Testis (tissue), 3 donors: Measurements from ENCODE around the gene ACSL4. TPM values are rescaled to one million over a fixed set of nuclear protein-coding genes. Genes with fewer than 3 reads are reported as not detected.

Source experiments
- DNase-seq: peaks from one replicate; pipeline ENCODE4 v3.0.0-alpha.2; 2019
- H3K27ac ChIP-seq, 2 donors: fragments of 200-600 bp; sonication (generic); one replicate each; pipeline ENCODE4 v1.5.1; 2019
- H3K27me3 ChIP-seq: fragments of 200-600 bp; sonication (generic); one replicate; pipeline ENCODE4 v1.5.1; 2019
- H3K36me3 ChIP-seq: fragments of 200-600 bp; sonication (generic); one replicate; pipeline ENCODE4 v1.5.1; 2017; ENCODE audit warnings: low read depth; ENCODE audit errors: missing control alignments
- H3K4me1 ChIP-seq: fragments of 200-600 bp; sonication (generic); one replicate; pipeline ENCODE4 v1.5.1; 2019
- H3K4me3 ChIP-seq, 2 donors: fragments of 200-600 bp; sonication (generic); one replicate each; pipeline ENCODE4 v1.5.1; 2017 to 2019
- H3K9me3 ChIP-seq: fragments of 200-600 bp; sonication (generic); one replicate; pipeline ENCODE4 v1.5.1; 2017
- CTCF ChIP-seq, 3 experiments: fragments of 450-650 bp in 2 of 3; fragments of 200-600 bp in 1 of 3; sonication (generic) in 1 of 3; IDR thresholded peaks; one replicate each; pipeline ENCODE4 v1.5.1; 2016 to 2019; ENCODE audit warnings: antibody characterized with exemption in 3 of 3, mild to moderate bottlenecking in 2 of 3, moderate library complexity in 1 of 3
- POLR2A ChIP-seq: fragments of 450-650 bp; IDR thresholded peaks from one replicate; pipeline ENCODE4 v1.6.1; 2017; ENCODE audit warnings: antibody characterized with exemption, mild to moderate bottlenecking, moderate library complexity
- WGBS, 2 donors: methylation state at CpG; one replicate each; pipeline ENCODE4 v1.1.5; 2018; 5-methylcytosine and 5-hydroxymethylcytosine counted together
- intact Hi-C: fragments of 100-400 bp; cut with DNase I; formaldehyde crosslinking; loops from one replicate; pipeline ENCODE4 v1.15.1; 2023; ENCODE audit warnings: low total_unique reads
- polyA plus RNA-seq: library from polyadenylated mRNA; stranded (reverse); fragments of 350-450 nt; fragmentation: Illumina TruSeq; extraction: RNeasy Lipid Tissue Mini Kit (QIAGEN cat#74804); gene quantifications from one replicate; pipeline ENCODE4 v1.2.3, GENCODE V29; 2014; ENCODE audit warnings: low read depth, low replicate concordance; ENCODE audit not compliant: insufficient read depth
- total RNA-seq, 2 donors: library from RNA; depleted of rRNA; stranded (reverse); fragments of >200 nt; gene quantifications; one replicate each; pipeline ENCODE4 v1.2.3, GENCODE V29; 2016

Gene ACSL4
- total and polyA plus RNA-seq, 3 donors from 2014 or later = 40.4 to 136 (median 108) TPM

- Histone ChIP-seq H3K27ac (no peak overlapping the region), H3K27me3 (no peaks in the 10 kb centered on the region), H3K4me1 (no peaks in the 10 kb centered on the region), H3K4me3 (no peak overlapping the region), H3K36me3 (no peaks in the 10 kb centered on the region), H3K9me3 (no peaks in the 10 kb centered on the region)
- no peak for TF ChIP-seq POLR2A
- no peak for TF ChIP-seq CTCF (IDR thresholded peaks at IDR 0.05)
- intact Hi-C loops = no loop called here
- WGBS, 2 donors = 61 to 73% methylated on average over 3 of the region's 3 CpGs
- no peak for DNase-seq
Measured at GRCh38 chrX:109775386-109775785, 42.3 kb upstream of the ACSL4 start.

GRCh38 chrX:109774706-109775105 is 41.6 kb upstream of the ACSL4 start:
- Histone ChIP-seq H3K27ac (no peak overlapping the region), H3K4me3 (no peak overlapping the region), H3K36me3 (no peaks in the 10 kb centered on the region), H3K9me3 (no peaks in the 10 kb centered on the region), H3K27me3 (no peaks in the 10 kb centered on the region), H3K4me1 (no peaks in the 10 kb centered on the region)
- intact Hi-C loops = no loop called here
- no peak for TF ChIP-seq CTCF (IDR thresholded peaks at IDR 0.05)
- TF ChIP-seq POLR2A = no peak
- WGBS, 2 donors = 56 to 65% methylated on average over 5 of the region's 5 CpGs
- no peak for DNase-seq

GRCh38 chrX:109774136-109774535 is 41.1 kb upstream of the ACSL4 start:
- TF ChIP-seq CTCF (IDR thresholded peaks at IDR 0.05) = no peak
- no peak for TF ChIP-seq POLR2A
- no peaks in the 10 kb centered on the region for H3K36me3 ChIP-seq
- no peaks in the 10 kb centered on the region for H3K9me3 ChIP-seq
- intact Hi-C loops = no loop called here
- WGBS, 2 donors = 78 to 89% methylated on average over 1 of the region's 1 CpG
- H3K27ac ChIP-seq = peak overlapping the region in 1 of 2 donors; percentile 25
- no peaks in the 10 kb centered on the region for H3K4me1 ChIP-seq
- no peaks in the 10 kb centered on the region for H3K27me3 ChIP-seq
- no peak for DNase-seq
- H3K4me3 ChIP-seq = no peak overlapping the region

GRCh38 chrX:109773374-109773773 is 40.3 kb upstream of the ACSL4 start:
- intact Hi-C loops = no loop called here
- no peaks in the 10 kb centered on the region for H3K36me3 ChIP-seq
- H3K27ac ChIP-seq = no peak overlapping the region
- no peak for DNase-seq
- no peak for TF ChIP-seq CTCF (IDR thresholded peaks at IDR 0.05)
- no peak for TF ChIP-seq POLR2A
- no peaks in the 10 kb centered on the region for H3K9me3 ChIP-seq
- WGBS, 2 donors = 57 to 100% methylated on average over 2 of the region's 2 CpGs
- no peak overlapping the region for H3K4me3 ChIP-seq
- H3K4me1 ChIP-seq = no peaks in the 10 kb centered on the region
- no peaks in the 10 kb centered on the region for H3K27me3 ChIP-seq

- intact Hi-C loops = no loop called here
- 54 to 58% methylated on average over 2 of the region's 2 CpGs for WGBS, 2 donors
- no peak for TF ChIP-seq POLR2A
- no peak for TF ChIP-seq CTCF (IDR thresholded peaks at IDR 0.05)
Measured at GRCh38 chrX:109770780-109771179, 37.7 kb upstream of the ACSL4 start.

More at GRCh38 chrX:109770780-109771179, 37.7 kb upstream of the ACSL4 start:
- H3K9me3 ChIP-seq = no peaks in the 10 kb centered on the region
- no peak for DNase-seq
- no peak overlapping the region for H3K27ac ChIP-seq
- H3K4me3 ChIP-seq = no peak overlapping the region
- no peaks in the 10 kb centered on the region for H3K27me3 ChIP-seq
- H3K36me3 ChIP-seq = no peaks in the 10 kb centered on the region
- H3K4me1 ChIP-seq = no peaks in the 10 kb centered on the region
